ENCODE results near the gene FXR2.
A peak's percentile ranks its signal among the peaks of the same experiment; 100 is the strongest.

FXR2 gene

DNA sequence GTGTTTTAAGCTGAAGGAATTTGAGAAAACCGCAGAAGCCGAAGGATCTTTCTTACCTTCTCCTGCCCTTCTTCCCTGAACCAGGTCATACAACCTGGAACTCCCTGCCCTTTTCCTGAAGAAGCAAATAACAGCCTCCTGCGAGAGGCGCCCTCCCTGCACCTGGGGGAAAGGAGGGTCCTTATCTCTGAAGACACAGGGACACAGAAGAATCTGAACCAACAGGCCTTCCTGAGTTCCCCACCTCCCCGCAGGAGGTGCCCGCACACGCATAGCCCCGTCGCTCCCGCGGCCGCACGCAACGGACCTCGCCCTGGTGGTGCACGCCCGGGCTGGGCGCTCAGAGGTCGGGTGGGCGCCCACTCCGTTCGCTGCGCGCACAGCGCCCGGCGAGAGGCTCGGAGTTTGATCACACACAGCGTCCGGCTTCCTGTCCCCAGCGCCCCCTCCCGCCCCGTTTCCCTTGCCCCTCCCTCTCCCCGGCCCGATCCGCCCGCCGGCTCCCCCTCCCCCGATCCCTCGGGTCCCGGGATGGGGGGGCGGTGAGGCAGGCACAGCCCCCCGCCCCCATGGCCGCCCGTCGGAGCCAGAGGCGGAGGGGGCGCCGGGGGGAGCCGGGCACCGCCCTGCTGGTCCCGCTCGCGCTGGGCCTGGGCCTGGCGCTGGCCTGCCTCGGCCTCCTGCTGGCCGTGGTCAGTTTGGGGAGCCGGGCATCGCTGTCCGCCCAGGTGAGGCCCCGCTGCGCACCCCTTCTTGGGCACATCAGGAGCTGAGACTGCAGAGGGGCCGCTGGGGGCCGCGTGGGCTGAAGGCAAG is 65.9 kb downstream of the FXR2 start, which contains the start of gene TNFSF12:
Gene TNFSF12 (plus strand): TSS at position 474 of the 816 bp plus-strand sequence. CDS start 96 bp downstream, at position 570.
- DNase-seq (no peak), ATAC-seq (replicated peaks) (peak; percentile 53 to 60)
- H3K27me3 Mint-ChIP-seq, result no peaks in the 10 kb centered on the region
- peak within 1 kb of the TSS; percentile 83 to 88 for H3K4me3 Mint-ChIP-seq
- H3K4me1 Mint-ChIP-seq, result peaks cover 38 to 58% of the 10 kb centered on the region in 2 donors
- peaks cover 0 to 2% of the 10 kb centered on the region in 2 donors for H3K36me3 Mint-ChIP-seq
- H3K9me3 Mint-ChIP-seq, result no peaks in the 10 kb centered on the region
- H3K27ac Mint-ChIP-seq, result peak within 1 kb of the TSS; percentile 88

GRCh38 chr17:7544911-7545310 is 69.8 kb downstream of the FXR2 start:
- Mint-ChIP-seq H3K27me3 (peaks cover 0 to 13% of the 10 kb centered on the region in 2 donors), H3K4me1 (peaks cover 12 to 36% of the 10 kb centered on the region in 2 donors), H3K4me3 (no peak overlapping the region), H3K36me3 (no peaks in the 10 kb centered on the region), H3K9me3 (no peaks in the 10 kb centered on the region), H3K27ac (no peak overlapping the region)
- DNase-seq (no peak), ATAC-seq (replicated peaks) (no peak)
